HCT116 (cell line): Measurements from ENCODE around the gene ZNF652.

Experiments used
- CEBPB ChIP-seq: IDR thresholded peaks from 2 replicates; pipeline ENCODE4 v1.6.1; 2012; ENCODE audit warnings: low read depth
- EGR1 ChIP-seq: IDR thresholded peaks from 2 replicates; pipeline ENCODE4 v1.6.1; 2012; ENCODE audit warnings: low read depth
- EZH2 ChIP-seq: fragments of 200-600 bp; sonication (generic); IDR thresholded peaks from 2 replicates; pipeline ENCODE4 v1.6.1; 2017; ENCODE audit warnings: antibody characterized with exemption, mixed run types
- EZH2phosphoT487 ChIP-seq: fragments of 200-600 bp; IDR thresholded peaks from 2 replicates; pipeline ENCODE4 v1.6.1; 2018; ENCODE audit warnings: antibody characterized with exemption, borderline replicate concordance
- JUND ChIP-seq: IDR thresholded peaks from 2 replicates; pipeline ENCODE4 v1.6.1; 2012
- POLR2A ChIP-seq: IDR thresholded peaks from 2 replicates; pipeline ENCODE4 v1.7.0; 2011; ENCODE audit warnings: borderline replicate concordance; ENCODE audit not compliant: insufficient read depth, insufficient read length; ENCODE audit errors: extremely low read depth
- POLR2AphosphoS5 ChIP-seq: IDR thresholded peaks from 2 replicates; pipeline ENCODE4 v1.6.1; 2011; ENCODE audit warnings: mild to moderate bottlenecking, low read depth, low read length, moderate library complexity
- ZFX ChIP-seq: fragments of 450-650 bp; IDR thresholded peaks from 2 replicates; pipeline ENCODE4 v1.6.1; 2017
- TF ChIP-seq, protein P1 (sequence below), 3 experiments: fragments of 200-600 bp in 1 of 3; sonication (generic) in 1 of 3; IDR thresholded peaks in 2 of 3; conservative IDR thresholded peaks in 1 of 3; 2 replicates each; pipeline ENCODE4 v1.5.1; 2012 to 2017; ENCODE audit warnings: low read depth in 2 of 3, low read length in 2 of 3, antibody characterized with exemption in 1 of 3, borderline replicate concordance in 1 of 3, control low read depth in 1 of 3, mild to moderate bottlenecking in 1 of 3, mixed read lengths in 1 of 3, mixed run types in 1 of 3, moderate library complexity in 1 of 3; ENCODE audit not compliant: insufficient read depth in 1 of 3

DNA sequence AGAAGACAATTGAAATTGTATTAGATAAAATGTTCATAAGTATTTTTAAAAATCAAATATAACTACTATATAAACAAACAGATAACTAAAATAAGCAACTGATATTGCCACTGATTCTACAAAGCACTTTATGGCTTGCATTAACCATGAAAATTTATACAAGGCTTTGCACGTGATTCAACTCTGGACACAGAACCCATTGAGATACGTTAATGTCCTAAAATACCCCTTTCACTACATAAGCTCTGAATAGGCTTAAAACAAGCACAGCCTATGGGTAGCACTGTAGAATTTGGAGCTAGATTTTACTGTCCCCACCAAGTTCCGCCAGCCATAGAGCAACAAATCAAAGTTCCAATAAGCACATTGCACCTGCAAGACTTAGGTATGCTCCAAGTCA, 4.5 kb downstream of the ZNF652 start:
- TF ChIP-seq, protein P1, sequence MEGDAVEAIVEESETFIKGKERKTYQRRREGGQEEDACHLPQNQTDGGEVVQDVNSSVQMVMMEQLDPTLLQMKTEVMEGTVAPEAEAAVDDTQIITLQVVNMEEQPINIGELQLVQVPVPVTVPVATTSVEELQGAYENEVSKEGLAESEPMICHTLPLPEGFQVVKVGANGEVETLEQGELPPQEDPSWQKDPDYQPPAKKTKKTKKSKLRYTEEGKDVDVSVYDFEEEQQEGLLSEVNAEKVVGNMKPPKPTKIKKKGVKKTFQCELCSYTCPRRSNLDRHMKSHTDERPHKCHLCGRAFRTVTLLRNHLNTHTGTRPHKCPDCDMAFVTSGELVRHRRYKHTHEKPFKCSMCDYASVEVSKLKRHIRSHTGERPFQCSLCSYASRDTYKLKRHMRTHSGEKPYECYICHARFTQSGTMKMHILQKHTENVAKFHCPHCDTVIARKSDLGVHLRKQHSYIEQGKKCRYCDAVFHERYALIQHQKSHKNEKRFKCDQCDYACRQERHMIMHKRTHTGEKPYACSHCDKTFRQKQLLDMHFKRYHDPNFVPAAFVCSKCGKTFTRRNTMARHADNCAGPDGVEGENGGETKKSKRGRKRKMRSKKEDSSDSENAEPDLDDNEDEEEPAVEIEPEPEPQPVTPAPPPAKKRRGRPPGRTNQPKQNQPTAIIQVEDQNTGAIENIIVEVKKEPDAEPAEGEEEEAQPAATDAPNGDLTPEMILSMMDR (IDR thresholded peaks at IDR 0.05 in 2 of 3, conservative IDR thresholded peaks at IDR 0.05 in 1 of 3; ENCODE audit: borderline replicate concordance in 1 of 3, insufficient read depth in 1 of 3, low read depth in 2 of 3, low read length in 2 of 3) = no peak
- TF ChIP-seq POLR2AphosphoS5 (no peak), CEBPB (no peak), EZH2phosphoT487 (no peak), EZH2 (no peak), POLR2A (no peak), ZFX (no peak), EGR1 (no peak), JUND (no peak)
